HG03135 (cell line): Measurements from ENCODE around the gene SOX2.

Source experiments
- ATAC-seq: cut with Tn5 transposase; IDR thresholded peaks from one replicate; pipeline ENCODE4 v1.9.1; 2021; ENCODE audit warnings: mild to moderate bottlenecking, moderate library complexity; ENCODE audit not compliant: unreplicated experiment

SOX2 gene

GRCh38 chr3:181711325-181712135 is at the start of gene SOX2:
TSS of gene SOX2 (plus strand) at chr3:181711925. CDS start at chr3:181712361, 436 bp downstream.
- no peak for ATAC-seq

DNA sequence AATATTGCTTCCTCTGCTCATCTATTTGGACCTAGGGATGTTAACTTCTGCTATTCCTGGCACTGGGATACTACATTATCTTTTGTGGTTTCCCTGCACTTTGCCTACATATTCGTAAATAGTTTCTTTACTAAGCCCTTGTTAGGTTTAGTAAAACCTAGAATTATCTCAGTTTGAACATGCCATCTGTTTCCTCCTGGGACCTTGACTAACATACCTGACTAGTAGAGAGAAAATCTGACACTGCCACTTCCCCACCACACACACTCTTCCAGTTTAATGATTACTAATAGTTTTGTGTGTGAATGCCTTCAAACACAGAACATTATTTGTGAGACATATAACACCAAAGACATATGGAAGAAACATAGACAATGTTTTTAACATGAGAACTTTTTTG is 28.2 kb upstream of the SOX2 start:
- no peak for ATAC-seq

- no peak for ATAC-seq
These were observed 24.5 kb upstream of the SOX2 start for GRCh38 chr3:181687190-181687589.

DNA sequence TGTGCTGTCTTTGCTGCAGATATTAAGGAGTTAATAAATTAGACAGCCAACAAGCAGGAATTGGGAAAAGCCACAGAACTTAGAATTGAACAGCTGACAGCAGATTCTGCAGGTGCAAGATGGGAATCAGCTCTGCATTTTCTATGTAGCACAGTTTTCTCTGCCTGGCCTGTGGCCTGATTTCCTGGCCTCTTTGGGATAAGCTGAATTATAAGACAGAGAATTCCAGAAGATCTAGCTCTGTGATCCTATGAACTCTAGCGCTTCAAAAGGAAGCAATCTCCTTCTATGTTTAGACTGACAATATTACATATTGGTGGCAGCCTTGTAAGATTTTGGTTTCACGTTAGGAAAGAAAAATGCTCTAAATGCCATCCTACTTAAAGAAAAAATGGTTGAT is 24.0 kb upstream of the SOX2 start:
- no peak for ATAC-seq

DNA sequence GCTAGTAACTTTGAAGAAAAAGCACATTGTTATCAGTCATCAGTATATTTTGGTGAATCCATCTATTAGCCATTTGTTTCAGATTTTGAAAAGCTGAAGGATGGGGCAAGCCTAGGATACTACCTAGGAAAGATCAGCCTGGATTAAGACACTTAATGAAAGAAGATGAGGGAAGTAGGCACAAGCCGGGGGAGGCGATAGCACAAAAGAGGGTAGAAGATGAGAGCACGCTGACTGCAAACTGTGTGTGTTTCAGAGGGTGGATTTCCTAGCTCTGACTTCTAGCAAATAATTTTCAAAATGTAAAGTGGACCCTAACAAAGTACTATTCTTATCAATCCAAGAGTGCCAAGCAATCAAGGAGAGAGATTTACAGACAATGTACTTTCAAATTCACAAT is 22.2 kb upstream of the SOX2 start:
- no peak for ATAC-seq

GRCh38 chr3:181690769-181691168 is 21.0 kb upstream of the SOX2 start:
- ATAC-seq: no peak

DNA sequence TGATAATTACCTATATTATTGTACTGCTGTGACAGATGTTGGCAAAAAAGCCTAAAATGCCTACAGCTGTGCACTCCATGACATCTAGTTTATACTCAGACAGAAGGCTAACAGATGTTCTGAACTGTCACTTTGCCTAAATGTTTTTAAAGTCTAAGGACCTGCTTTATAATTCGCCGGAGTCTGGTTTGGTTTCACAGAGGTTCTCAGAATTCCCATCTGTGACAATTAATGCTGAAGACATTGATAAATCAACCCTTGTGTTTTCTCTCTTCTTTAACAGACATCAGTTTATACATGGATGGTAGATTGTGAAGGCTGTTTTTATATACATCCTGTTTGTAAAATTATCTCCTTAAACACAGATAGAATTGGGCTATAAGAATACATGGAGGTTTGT is 19.8 kb upstream of the SOX2 start:
- ATAC-seq: no peak

GRCh38 chr3:181692311-181693145 is 19.2 kb upstream of the SOX2 start:
- no peak for ATAC-seq

GRCh38 chr3:181693280-181693679 is 18.4 kb upstream of the SOX2 start:
- no peak for ATAC-seq

- ATAC-seq: no peak
These were observed 16.7 kb upstream of the SOX2 start for GRCh38 chr3:181694805-181695660.

- ATAC-seq: no peak
These were observed 15.8 kb upstream of the SOX2 start for GRCh38 chr3:181695661-181696491.

DNA sequence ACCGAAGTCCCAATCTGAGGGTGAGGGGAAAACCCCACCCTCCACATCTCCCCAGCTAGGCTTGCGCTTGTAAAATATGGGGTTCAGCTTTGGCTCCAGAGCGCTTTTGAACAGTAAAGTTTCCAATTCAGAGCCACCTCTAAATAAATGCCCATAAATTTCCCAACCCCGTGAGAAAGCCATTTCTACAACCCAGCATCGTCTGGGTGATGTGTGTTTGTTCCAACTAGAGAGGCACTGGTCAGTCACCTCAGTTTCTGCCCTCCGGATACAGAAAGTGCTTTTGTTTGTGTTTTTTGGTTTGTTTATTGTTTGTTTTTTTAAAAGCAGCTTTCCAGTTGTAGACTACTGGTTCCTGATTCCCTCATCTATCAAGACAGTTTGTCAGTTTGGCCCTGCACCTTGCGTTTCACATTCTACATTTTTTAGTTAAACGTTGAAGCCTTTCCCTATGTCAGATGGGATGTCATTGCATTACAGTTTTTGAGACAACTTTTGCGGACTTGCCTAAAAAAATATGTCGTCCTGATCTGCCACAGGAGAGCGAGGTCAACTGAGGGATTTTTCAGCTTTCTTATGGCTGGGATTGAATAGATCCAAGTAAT is 15.0 kb upstream of the SOX2 start:
- no peak for ATAC-seq

- no peak for ATAC-seq
These were observed 13.3 kb upstream of the SOX2 start for GRCh38 chr3:181698263-181698954.

- ATAC-seq: no peak
These were observed 12.4 kb upstream of the SOX2 start for GRCh38 chr3:181699171-181699903.

DNA sequence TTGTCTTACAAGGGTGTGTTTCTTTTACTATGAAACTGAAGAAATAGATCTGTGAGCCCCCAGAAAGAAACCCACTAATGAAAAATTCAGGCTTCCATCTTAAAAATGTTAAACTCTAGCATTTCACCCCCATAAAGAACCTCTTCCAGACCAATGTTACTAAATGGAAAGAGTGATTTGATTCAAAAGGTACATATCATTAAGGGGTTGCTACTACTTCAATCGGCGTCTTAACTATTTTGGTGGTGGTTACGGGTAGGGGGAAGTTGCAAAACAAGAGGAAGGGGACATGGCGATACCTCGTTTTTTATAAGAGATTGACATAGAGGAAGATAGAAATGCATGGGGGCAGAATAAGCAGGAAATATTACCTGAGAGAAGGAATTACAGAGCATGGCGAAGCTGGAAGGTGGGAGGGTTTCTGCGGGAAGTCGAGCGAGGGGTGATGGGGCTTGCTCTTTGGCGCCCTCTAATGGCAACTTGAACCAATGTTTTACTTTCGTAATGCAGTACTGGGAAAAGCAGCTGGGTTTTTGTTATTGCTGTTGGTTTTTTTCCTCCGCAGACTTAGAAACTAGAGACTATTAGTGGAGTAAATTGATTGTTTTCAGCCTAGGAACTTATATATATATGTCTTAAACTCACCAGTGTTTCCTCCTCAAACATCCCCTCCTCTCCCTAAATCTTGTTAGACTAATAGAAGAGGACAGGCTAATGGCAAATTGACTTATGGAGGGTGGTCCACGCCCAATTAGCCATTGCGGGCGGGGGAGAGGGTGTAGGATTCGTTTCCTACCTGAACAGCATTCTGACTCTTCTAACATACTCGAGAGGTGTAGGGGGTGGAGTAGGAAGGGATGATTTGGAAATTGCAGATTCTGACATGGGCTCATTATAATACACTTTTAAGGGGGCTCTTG is 11.3 kb upstream of the SOX2 start:
- peak; percentile 66 for ATAC-seq

DNA sequence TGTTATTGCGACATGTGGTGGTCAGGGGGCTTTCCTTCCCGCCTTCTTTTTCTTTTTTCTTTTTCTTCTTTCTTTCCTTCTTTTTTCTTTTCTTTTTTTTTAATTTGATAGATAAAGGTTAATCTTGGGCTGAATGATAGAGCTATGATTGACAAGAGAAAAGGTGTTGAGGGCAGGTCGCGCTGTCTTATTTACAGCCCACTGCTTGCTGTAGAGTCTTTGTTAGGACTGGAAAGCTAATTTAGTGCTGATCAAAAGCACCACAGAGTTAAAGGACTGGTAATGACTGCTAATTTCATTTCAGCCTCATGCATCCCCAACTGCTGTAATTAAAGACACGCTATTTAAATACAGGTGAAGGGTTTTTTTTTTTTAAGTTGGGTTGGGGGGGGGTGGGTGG is 10.6 kb upstream of the SOX2 start:
- no peak for ATAC-seq

DNA sequence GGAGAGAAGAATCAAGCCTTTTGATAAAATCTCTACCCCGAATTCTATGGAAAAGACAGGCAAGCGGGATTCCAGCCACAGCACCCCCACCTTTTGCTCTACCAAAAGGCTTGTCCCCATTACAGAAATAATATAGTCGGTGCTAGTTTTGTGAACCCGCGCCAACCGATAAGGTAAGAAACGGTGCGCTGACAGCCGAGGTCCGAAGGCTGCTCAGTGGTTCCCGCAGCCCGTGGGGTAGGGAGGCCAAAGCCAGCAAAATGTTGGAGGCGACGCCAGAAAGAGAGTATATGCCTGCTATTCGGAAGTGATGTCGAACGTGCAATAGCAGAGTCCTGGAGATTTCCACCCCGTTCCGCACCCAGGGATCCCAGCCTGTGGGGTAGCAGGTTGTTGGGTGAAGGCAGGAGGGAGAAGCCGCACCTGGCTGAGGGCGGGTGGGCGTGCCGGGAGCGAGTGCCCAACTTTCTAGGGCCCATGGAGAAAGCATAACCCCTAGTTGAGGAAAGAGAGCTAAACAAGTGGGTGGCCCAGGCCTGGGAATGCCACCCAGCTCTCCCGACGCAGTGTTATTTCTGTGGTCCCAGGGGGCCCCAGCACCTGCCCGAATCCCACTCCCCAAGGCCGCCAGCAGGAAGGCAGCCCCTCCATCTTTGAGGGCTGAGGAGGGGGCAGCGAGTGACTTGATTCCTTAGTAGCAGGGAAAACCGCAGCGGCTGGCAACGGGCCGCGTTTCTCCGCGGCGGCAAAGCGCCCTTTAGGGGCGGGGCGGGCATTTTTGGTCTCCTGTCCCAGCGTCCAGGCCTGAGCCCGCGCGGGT is 7.9 kb upstream of the SOX2 start:
- no peak for ATAC-seq
